ENCODE measurements around the gene XXYLT1. TPM values are rescaled to one million over a fixed set of nuclear protein-coding genes. Genes with fewer than 3 reads are reported as not detected.
A peak's percentile ranks its signal among the peaks of the same experiment; 100 is the strongest.

Gene XXYLT1
- total RNA-seq, 1 experiment from 2014 or later, result 25.5 TPM

DNA sequence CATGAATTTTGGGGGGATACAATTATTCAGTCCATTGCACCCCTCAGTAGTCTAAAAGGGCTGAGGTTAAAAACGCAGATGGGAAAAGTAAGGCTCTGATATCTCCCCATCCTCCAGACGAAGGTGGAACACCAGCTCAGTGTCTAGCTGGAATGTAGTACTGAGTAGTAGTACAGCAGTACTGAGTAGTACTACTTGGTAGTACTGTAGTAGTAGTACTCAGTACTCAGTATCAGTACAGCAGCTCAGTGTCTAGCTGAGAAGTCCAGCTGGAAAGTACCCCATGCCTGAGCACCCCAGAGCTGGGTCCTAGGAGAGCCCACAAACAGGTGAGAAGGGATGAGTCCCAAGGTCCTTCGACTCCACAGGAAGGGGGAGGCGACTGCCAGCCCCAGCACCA is 148.7 kb downstream of the XXYLT1 start:
- Histone ChIP-seq H3K9me3 (ENCODE audit: low read length) (no peaks in the 10 kb centered on the region), H3K4me2 (ENCODE audit: low read length) (no peak overlapping the region), H4K20me1 (ENCODE audit: low read length) (no peaks in the 10 kb centered on the region), H3K4me1 (ENCODE audit: insufficient read depth, low read length) (peaks cover 26% of the 10 kb centered on the region), H3K4me3 (ENCODE audit: low read length) (no peak overlapping the region), H3F3A (ENCODE audit: low read length, unreplicated experiment) (no peaks in the 10 kb centered on the region), H3K9me2 (replicated peaks; ENCODE audit: low read length) (no peaks in the 10 kb centered on the region), H2AFZ (ENCODE audit: low read length) (no peak overlapping the region), H3K36me3 (ENCODE audit: low read depth, low read length) (no peaks in the 10 kb centered on the region), H3K27ac (ENCODE audit: low read length) (no peak overlapping the region), H3K9ac (ENCODE audit: low read length) (no peak overlapping the region), H3K79me2 (ENCODE audit: low read length) (no peaks in the 10 kb centered on the region), H3K27me3 (ENCODE audit: low read length) (no peaks in the 10 kb centered on the region)
- intact Hi-C loops (cut with micrococcal nuclease), result no loop called here
- TF ChIP-seq EZH2 (IDR thresholded peaks at IDR 0.05; ENCODE audit: low read length, unreplicated experiment) (no peak), EZH2phosphoT487 (IDR thresholded peaks at IDR 0.05; ENCODE audit: borderline replicate concordance, low read length) (no peak)
- TF ChIP-seq, protein P1, sequence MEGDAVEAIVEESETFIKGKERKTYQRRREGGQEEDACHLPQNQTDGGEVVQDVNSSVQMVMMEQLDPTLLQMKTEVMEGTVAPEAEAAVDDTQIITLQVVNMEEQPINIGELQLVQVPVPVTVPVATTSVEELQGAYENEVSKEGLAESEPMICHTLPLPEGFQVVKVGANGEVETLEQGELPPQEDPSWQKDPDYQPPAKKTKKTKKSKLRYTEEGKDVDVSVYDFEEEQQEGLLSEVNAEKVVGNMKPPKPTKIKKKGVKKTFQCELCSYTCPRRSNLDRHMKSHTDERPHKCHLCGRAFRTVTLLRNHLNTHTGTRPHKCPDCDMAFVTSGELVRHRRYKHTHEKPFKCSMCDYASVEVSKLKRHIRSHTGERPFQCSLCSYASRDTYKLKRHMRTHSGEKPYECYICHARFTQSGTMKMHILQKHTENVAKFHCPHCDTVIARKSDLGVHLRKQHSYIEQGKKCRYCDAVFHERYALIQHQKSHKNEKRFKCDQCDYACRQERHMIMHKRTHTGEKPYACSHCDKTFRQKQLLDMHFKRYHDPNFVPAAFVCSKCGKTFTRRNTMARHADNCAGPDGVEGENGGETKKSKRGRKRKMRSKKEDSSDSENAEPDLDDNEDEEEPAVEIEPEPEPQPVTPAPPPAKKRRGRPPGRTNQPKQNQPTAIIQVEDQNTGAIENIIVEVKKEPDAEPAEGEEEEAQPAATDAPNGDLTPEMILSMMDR (conservative IDR thresholded peaks at IDR 0.05; ENCODE audit: low read depth, low read length), result no peak
- no peak for DNase-seq
- ATAC-seq, result no peak
- ChIA-PET POLR2A (ENCODE audit: unreplicated experiment) (no interaction called here), CTCF (no interaction called here)
- BruUV-seq (replicated peaks), result no TSS peak

DNA sequence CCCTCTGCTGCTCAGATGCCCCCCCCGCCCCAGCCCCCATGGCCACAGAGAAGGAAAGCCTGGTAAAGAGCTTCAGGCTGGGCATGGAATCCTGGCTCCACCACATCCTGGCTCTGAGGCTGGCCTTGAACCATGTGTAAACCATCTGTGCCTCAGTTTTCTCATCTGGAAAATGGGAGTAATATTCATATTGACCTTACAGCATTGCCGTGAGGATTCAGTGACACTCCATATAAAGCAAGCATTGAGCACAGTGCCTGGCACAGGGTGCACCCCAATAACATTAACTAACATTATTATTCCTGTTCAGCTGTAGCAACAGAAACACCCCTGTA is 150.7 kb downstream of the XXYLT1 start:
- no peaks in the 10 kb centered on the region for H3K9me2 ChIP-seq (replicated peaks; ENCODE audit: low read length)
- DNase-seq (no peak), ATAC-seq (no peak)
- no peaks in the 10 kb centered on the region for H3F3A ChIP-seq (ENCODE audit: low read length, unreplicated experiment)
- H3K4me3 ChIP-seq (ENCODE audit: low read length), result no peak overlapping the region
- H3K27ac ChIP-seq (ENCODE audit: low read length), result peak overlapping the region; percentile 81; the same call in 1 of the 2 replicates
- TF ChIP-seq EZH2 (IDR thresholded peaks at IDR 0.05; ENCODE audit: low read length, unreplicated experiment) (no peak), EZH2phosphoT487 (IDR thresholded peaks at IDR 0.05; ENCODE audit: borderline replicate concordance, low read length) (no peak)
- TF ChIP-seq, protein P1 (conservative IDR thresholded peaks at IDR 0.05; ENCODE audit: low read depth, low read length), result no peak
- CTCF ChIA-PET, result no interaction called here
- H3K27me3 ChIP-seq (ENCODE audit: low read length), result no peaks in the 10 kb centered on the region
- no peaks in the 10 kb centered on the region for H3K79me2 ChIP-seq (ENCODE audit: low read length)
- H3K9ac ChIP-seq (ENCODE audit: low read length), result no peak overlapping the region
- no peaks in the 10 kb centered on the region for H3K36me3 ChIP-seq (ENCODE audit: low read depth, low read length)
- POLR2A ChIA-PET (ENCODE audit: unreplicated experiment), result interaction anchor here (0.5 kb wide), 1 partner anchor 110 kb away, joined by 4 read pairs; no protein-coding TSS in a partner anchor
- no peak overlapping the region for H3K4me2 ChIP-seq (ENCODE audit: low read length)
- peaks cover 26% of the 10 kb centered on the region for H3K4me1 ChIP-seq (ENCODE audit: insufficient read depth, low read length)
- H2AFZ ChIP-seq (ENCODE audit: low read length), result no peak overlapping the region
- intact Hi-C loops (cut with micrococcal nuclease), result no loop called here
- no peaks in the 10 kb centered on the region for H4K20me1 ChIP-seq (ENCODE audit: low read length)
- no peaks in the 10 kb centered on the region for H3K9me3 ChIP-seq (ENCODE audit: low read length)
- BruUV-seq (replicated peaks), result no TSS peak

DNA sequence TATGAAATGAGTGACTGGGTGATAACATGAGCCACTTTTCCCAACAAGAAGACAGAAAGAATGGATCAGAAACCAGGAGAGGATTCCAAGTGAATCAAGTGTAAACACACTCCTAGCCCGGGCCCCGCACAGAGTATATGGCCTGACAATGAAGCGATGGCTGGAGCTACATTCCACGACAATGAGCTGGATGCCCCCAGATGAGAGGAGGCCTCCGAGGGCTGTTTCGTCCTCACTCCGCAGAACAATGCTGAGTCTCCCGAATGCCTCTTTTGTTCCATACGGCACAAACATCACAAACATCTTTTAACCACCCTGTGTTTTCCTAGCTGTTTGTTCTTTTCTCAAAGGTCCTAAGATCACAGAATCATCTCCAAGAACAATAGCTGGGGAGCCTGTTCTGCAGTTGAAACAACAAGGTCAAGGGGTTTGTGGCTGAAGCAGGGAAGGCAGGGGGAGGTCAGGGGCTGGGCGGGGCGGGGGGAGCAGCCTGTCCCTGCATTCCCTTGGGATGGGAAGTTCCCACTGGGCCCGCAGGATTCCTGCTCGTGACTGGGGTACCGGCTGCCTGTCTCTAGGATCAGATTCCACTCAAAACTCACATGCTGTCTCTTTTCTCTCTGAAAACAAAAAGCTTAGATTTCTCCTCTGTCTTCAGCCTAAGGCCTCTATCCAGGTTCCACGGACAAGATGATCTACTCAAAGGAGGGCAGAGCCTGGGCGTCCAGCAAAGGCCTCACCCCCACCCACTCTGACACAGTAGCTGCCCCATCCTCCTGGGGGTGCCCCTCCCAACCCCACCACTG is 151.3 kb downstream of the XXYLT1 start:
- TF ChIP-seq EZH2 (IDR thresholded peaks at IDR 0.05; ENCODE audit: low read length, unreplicated experiment), result no peak
- TF ChIP-seq EZH2phosphoT487 (IDR thresholded peaks at IDR 0.05; ENCODE audit: borderline replicate concordance, low read length), result no peak
- intact Hi-C loops (cut with micrococcal nuclease), result loop anchor here (2.0 kb wide), 1 partner anchor 141 kb away; no protein-coding TSS in a partner anchor
- peak overlapping the region; percentile 24 for H3K4me2 ChIP-seq (ENCODE audit: low read length)

More for the DNA sequence above, 151.3 kb downstream of the XXYLT1 start:
- Histone ChIP-seq H3K9ac (ENCODE audit: low read length) (no peak overlapping the region), H3K9me2 (replicated peaks; ENCODE audit: low read length) (no peaks in the 10 kb centered on the region), H3K36me3 (ENCODE audit: low read depth, low read length) (no peaks in the 10 kb centered on the region), H3K4me1 (ENCODE audit: insufficient read depth, low read length) (peaks cover 26% of the 10 kb centered on the region), H3K4me3 (ENCODE audit: low read length) (no peak overlapping the region), H3K9me3 (ENCODE audit: low read length) (no peaks in the 10 kb centered on the region), H2AFZ (ENCODE audit: low read length) (no peak overlapping the region), H3K27ac (ENCODE audit: low read length) (peak overlapping the region; percentile 81), H3K27me3 (ENCODE audit: low read length) (no peaks in the 10 kb centered on the region), H3F3A (ENCODE audit: low read length, unreplicated experiment) (no peaks in the 10 kb centered on the region), H4K20me1 (ENCODE audit: low read length) (no peaks in the 10 kb centered on the region), H3K79me2 (ENCODE audit: low read length) (no peaks in the 10 kb centered on the region)
- ATAC-seq, result peak; percentile 47
- BruUV-seq (replicated peaks), result no TSS peak
- POLR2A ChIA-PET (ENCODE audit: unreplicated experiment), result interaction anchor here (0.6 kb wide), 1 partner anchor 30 kb away, joined by 4 read pairs; no protein-coding TSS in a partner anchor
- DNase-seq, result peak; percentile 63
- CTCF ChIA-PET, result no interaction called here
